ENCODE results near the gene DUSP15.

The DUSP15 gene

GRCh38 chr20:31811796-31812728 is 58.3 kb downstream of the DUSP15 start:
- H3K4me3 ChIP-seq (replicated peaks; ENCODE audit: insufficient read depth, low read length), result no peak overlapping the region
- TF ChIP-seq POLR2AphosphoS5 (IDR thresholded peaks at IDR 0.05; ENCODE audit: low read depth) (no peak), CTCF (IDR thresholded peaks at IDR 0.05; ENCODE audit: insufficient read depth, low read length) (no peak), SPI1 (IDR thresholded peaks at IDR 0.05; ENCODE audit: borderline replicate concordance, low read depth) (no peak), REST (IDR thresholded peaks at IDR 0.05; ENCODE audit: insufficient replicate concordance, low read depth) (no peak), GABPA (IDR thresholded peaks at IDR 0.05; ENCODE audit: low read depth) (no peak)
- H3K27ac ChIP-seq (replicated peaks), result no peak overlapping the region
- no peaks in the 10 kb centered on the region for H3K27me3 ChIP-seq (ENCODE audit: insufficient read depth, poor library complexity, severe bottlenecking)
- no peak for DNase-seq (ENCODE audit: low read depth in 1 of 2, low spot score in 1 of 2)

- DNase-seq (ENCODE audit: low read depth in 1 of 2, low spot score in 1 of 2), result no peak
- no peak overlapping the region for H3K4me3 ChIP-seq (replicated peaks; ENCODE audit: insufficient read depth, low read length)
- no peak overlapping the region for H3K27ac ChIP-seq (replicated peaks)
- no peaks in the 10 kb centered on the region for H3K27me3 ChIP-seq (ENCODE audit: insufficient read depth, poor library complexity, severe bottlenecking)
- TF ChIP-seq SPI1 (IDR thresholded peaks at IDR 0.05; ENCODE audit: borderline replicate concordance, low read depth), result no peak
- TF ChIP-seq CTCF (IDR thresholded peaks at IDR 0.05; ENCODE audit: insufficient read depth, low read length), result no peak
- no peak for TF ChIP-seq POLR2AphosphoS5 (IDR thresholded peaks at IDR 0.05; ENCODE audit: low read depth)
- no peak for TF ChIP-seq REST (IDR thresholded peaks at IDR 0.05; ENCODE audit: insufficient replicate concordance, low read depth)
- TF ChIP-seq GABPA (IDR thresholded peaks at IDR 0.05; ENCODE audit: low read depth), result no peak
Measured at GRCh38 chr20:31811198-31811597, 59.1 kb downstream of the DUSP15 start.

Data from HL-60 (cell line).